Activated CD8-positive, alpha-beta memory T cell treated with anti-CD3 and anti-CD28 coated beads, Interleukin-2, amount 50 U/mL, for 24 hours (primary cell): ENCODE data around the gene SH3GL2.

Source experiments
- DNase-seq: peaks from one replicate; pipeline ENCODE4 v3.0.0-alpha.2; 2020; ENCODE audit errors: extremely low read depth

The SH3GL2 gene

GRCh38 chr9:17810728-17811571 lies 232.1 kb downstream of the SH3GL2 start:
- DNase-seq = peak; percentile 1

GRCh38 chr9:17813798-17814197 lies 234.9 kb downstream of the SH3GL2 start:
- no peak for DNase-seq

GRCh38 chr9:17816431-17817027 lies 237.7 kb downstream of the SH3GL2 start:
- DNase-seq = no peak

GRCh38 chr9:17824191-17824590 lies 245.3 kb downstream of the SH3GL2 start:
- no peak for DNase-seq

DNA sequence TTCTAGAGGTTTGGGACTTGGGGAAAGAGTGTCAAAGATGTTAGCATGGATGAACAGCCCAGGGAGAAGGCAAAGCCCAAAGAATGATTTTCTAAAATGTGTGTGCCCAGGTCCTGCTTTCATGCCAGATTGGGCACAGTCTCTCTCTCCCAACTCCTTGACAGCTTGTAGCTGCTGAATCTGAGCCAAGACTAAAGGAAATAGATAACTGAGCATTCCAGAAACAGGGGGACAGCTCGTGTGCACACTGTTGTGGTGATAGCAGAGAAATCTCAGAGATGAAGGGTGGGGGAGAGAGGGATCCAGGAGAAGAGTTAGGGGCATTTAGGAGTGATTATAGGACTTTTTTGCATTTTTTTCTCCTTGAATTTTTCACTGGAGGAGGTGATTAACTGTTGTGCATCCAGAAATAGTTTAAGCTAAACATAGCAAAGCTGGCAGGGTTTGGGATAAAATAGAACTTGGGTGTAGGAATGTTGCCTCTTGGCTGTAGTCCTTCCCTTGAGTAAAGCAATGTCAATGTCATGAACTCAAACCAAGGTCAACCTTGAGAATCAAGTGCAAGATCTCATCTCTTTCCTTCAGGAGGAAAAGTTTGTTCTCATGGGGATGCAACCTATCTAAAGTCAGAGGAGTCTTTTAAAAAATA lies 245.9 kb downstream of the SH3GL2 start:
- DNase-seq = no peak

DNA sequence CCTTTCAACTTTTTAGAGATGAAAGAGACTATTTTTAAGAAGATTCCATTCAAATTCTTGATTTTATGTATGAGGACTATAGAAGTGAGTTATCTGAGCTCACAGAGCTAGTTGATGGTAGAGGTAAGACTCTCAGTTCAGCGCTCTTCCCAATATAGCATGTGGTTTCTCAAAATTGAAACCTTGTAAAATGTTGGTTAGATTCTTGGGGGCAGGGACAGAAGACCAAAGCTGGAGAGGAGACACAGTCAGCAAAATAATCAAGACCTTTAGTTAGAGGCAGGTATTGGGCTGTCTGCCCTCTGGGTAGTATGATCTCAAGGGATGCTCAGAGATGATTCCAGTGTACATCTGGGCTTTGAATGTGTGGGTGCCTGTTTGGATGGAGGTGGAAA lies 246.4 kb downstream of the SH3GL2 start:
- no peak for DNase-seq

- DNase-seq = no peak
Measured at GRCh38 chr9:17829064-17829463, 250.2 kb downstream of the SH3GL2 start.

DNA sequence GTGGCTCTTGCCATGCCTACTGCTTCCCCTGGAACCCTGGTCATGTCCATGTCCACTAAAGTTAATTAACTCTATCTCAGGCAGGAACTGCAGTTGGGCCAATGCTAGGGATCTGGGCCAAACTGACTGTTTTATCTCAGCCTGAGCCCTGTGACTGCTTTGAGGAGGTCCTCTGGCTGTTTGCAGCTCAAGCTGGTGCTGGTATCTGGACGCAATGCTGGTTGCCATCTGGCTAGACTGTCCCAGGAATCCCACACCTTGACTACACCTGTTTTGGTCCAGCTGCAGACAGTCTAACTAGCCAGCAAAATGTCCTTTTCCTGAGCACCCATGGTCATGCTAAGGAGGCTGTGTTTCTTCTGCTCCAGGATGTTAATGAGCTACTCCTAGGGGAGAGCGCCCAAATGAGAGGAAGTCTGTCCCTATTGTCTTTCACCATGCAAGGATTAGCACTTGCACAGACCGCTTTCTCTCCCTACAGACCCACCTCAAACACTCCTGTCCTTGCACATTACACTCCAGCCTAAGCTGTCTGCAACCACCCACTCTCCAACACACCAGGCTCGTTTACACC lies 251.0 kb downstream of the SH3GL2 start:
- DNase-seq = no peak

DNA sequence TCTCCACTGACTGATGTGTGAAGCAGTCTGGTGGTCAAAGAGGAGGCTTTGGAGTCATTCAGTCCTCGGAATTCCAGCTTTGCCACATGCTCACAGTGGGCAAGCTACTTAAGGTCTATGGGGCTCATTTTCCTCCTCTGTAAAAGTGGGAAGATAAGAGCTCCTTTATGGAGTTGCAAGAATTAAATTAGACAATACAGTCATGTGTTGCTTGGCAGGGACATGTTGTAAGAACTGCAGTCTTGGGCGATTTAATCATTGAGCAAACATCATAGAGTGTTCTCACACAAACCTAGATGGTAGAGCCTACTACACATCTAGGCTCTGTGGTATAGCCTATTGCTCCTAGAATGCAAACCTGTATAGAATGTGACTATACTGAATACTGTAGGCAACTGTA lies 253.9 kb downstream of the SH3GL2 start:
- no peak for DNase-seq

- DNase-seq = no peak
Measured at GRCh38 chr9:17833846-17834245, 255.0 kb downstream of the SH3GL2 start.

GRCh38 chr9:17837965-17838364 lies 259.1 kb downstream of the SH3GL2 start:
- no peak for DNase-seq

GRCh38 chr9:17839776-17840175 lies 260.9 kb downstream of the SH3GL2 start:
- no peak for DNase-seq

DNA sequence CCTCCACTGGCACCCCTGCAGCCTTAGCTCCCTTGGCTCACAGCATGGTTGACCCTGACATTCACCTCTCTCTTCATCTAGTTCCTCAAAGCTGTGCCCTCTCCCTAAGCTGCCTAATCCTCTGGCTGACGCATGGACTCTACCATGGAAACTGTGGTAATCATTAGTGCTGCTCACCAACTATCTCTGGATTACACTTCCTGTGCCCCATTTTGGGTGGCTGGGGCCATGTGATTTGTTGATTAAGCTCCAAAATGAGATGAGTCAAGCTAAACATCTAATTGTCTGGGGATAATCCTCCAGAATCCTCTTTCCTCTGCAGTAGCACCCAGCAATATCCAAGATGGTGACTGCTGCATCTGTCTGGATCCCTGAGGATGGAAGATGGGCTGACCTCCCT lies 264.4 kb downstream of the SH3GL2 start:
- DNase-seq = no peak
